Measurements from ENCODE around the gene UBQLN3.

DNA sequence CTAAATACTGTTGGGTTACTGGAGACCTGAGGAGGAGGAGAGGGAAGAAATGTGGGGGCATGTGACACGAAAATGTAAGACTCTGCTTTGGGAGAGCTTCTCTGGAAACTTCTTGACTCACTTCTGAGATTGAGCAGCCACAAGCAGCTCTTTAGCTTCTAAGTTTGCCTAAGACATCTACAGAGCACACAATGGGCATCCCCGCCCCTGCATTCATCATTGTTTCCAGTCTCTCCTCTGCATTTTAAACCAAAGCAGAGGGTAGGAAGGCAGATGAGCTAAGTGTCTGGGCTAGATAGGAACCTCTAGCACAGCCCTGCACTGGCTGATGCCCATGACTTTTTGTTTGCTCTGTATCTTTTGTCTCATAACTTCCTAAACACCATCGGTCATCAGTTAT lies 23.3 kb downstream of the UBQLN3 start:
- TF ChIP-seq EP300 (IDR thresholded peaks at IDR 0.05; ENCODE audit: borderline replicate concordance) = no peak
- TF ChIP-seq EGR1 (IDR thresholded peaks at IDR 0.05) = no peak
- TF ChIP-seq RAD21 (IDR thresholded peaks at IDR 0.05; ENCODE audit: low read depth) = no peak
- no peak for TF ChIP-seq CEBPB (IDR thresholded peaks at IDR 0.05)
- TF ChIP-seq TAF1 (IDR thresholded peaks at IDR 0.05; ENCODE audit: low read depth) = no peak
- TF ChIP-seq TCF12 (IDR thresholded peaks at IDR 0.05; ENCODE audit: low read depth) = no peak
- TF ChIP-seq ZBTB7A (IDR thresholded peaks at IDR 0.05; ENCODE audit: low read depth) = no peak

All from Ishikawa (cell line).